ENCODE results near the gene PACS2. TPM values are rescaled to one million over a fixed set of nuclear protein-coding genes. Genes with fewer than 3 reads are reported as not detected.
"Not testable (repeated sequence)": the region's sequence is repeated elsewhere in the genome, so short reads cannot be mapped to it uniquely, and the experiment has no call there.

Gene PACS2
- total and polyA plus RNA-seq, 5 donors from 2014 or later, result 0.72 to 64.0 (median 2.1) TPM

GRCh38 chr14:105332350-105332874, 17.9 kb downstream of the PACS2 start:
- Mint-ChIP-seq H3K36me3 (no peaks in the 10 kb centered on the region), H3K27ac (no peak overlapping the region), H3K4me3 (no peak overlapping the region), H3K4me1 (peaks cover 5 to 36% (median 14%) of the 10 kb centered on the region in 4 donors), H3K27me3 (no peaks in the 10 kb centered on the region), H3K9me3 (no peaks in the 10 kb centered on the region)
- H3K4me3 ChIP-seq (ENCODE audit: low read depth, low read length), result no peak overlapping the region
- no peak overlapping the region for H3K27ac ChIP-seq (ENCODE audit: insufficient read depth, low read length, poor library complexity, severe bottlenecking)
- H3K4me1 ChIP-seq (ENCODE audit: control insufficient read depth, insufficient read depth, low read length, poor library complexity, severe bottlenecking), result peaks cover 13% of the 10 kb centered on the region
- no peaks in the 10 kb centered on the region for H3K9me3 ChIP-seq (ENCODE audit: control insufficient read depth in 2 of 2, low read length in 2 of 2)
- H3K27me3 ChIP-seq (ENCODE audit: control insufficient read depth, insufficient read depth, low read length), result no peaks in the 10 kb centered on the region
- H3K36me3 ChIP-seq (ENCODE audit: control insufficient read depth, insufficient read depth, low read length), result no peaks in the 10 kb centered on the region
- no peak for DNase-seq
- no peak for ATAC-seq (ENCODE audit: low read depth in 2 of 2)

GRCh38 chr14:105333020-105333490, 18.5 kb downstream of the PACS2 start:
- no peak for DNase-seq
- no peaks in the 10 kb centered on the region for H3K27me3 Mint-ChIP-seq
- Histone ChIP-seq H3K4me1 (ENCODE audit: control insufficient read depth, insufficient read depth, low read length, poor library complexity, severe bottlenecking) (peaks cover 13% of the 10 kb centered on the region), H3K9me3 (ENCODE audit: control insufficient read depth in 2 of 2, low read length in 2 of 2) (no peaks in the 10 kb centered on the region), H3K36me3 (ENCODE audit: control insufficient read depth, insufficient read depth, low read length) (no peaks in the 10 kb centered on the region), H3K27me3 (ENCODE audit: control insufficient read depth, insufficient read depth, low read length) (no peaks in the 10 kb centered on the region), H3K4me3 (ENCODE audit: low read depth, low read length) (no peak overlapping the region), H3K27ac (ENCODE audit: insufficient read depth, low read length, poor library complexity, severe bottlenecking) (no peak overlapping the region)
- no peak overlapping the region for H3K4me3 Mint-ChIP-seq
- H3K36me3 Mint-ChIP-seq, result no peaks in the 10 kb centered on the region
- no peak overlapping the region for H3K27ac Mint-ChIP-seq
- peaks cover 5 to 36% (median 14%) of the 10 kb centered on the region in 4 donors for H3K4me1 Mint-ChIP-seq
- H3K9me3 Mint-ChIP-seq, result no peaks in the 10 kb centered on the region
- ATAC-seq (ENCODE audit: low read depth in 2 of 2), result no peak

GRCh38 chr14:105333613-105334364, 19.2 kb downstream of the PACS2 start:
- H3K9me3 ChIP-seq (ENCODE audit: control insufficient read depth in 2 of 2, low read length in 2 of 2), result no peaks in the 10 kb centered on the region
- ATAC-seq (ENCODE audit: low read depth in 2 of 2) (no peak), DNase-seq (no peak)
- Mint-ChIP-seq H3K4me1 (peaks cover 5 to 30% (median 13%) of the 10 kb centered on the region in 4 donors), H3K36me3 (no peaks in the 10 kb centered on the region), H3K9me3 (no peaks in the 10 kb centered on the region), H3K27me3 (no peaks in the 10 kb centered on the region), H3K4me3 (no peak overlapping the region), H3K27ac (no peak overlapping the region)
- H3K36me3 ChIP-seq (ENCODE audit: control insufficient read depth, insufficient read depth, low read length), result no peaks in the 10 kb centered on the region
- peaks cover 13% of the 10 kb centered on the region for H3K4me1 ChIP-seq (ENCODE audit: control insufficient read depth, insufficient read depth, low read length, poor library complexity, severe bottlenecking)
- no peak overlapping the region for H3K4me3 ChIP-seq (ENCODE audit: low read depth, low read length)
- H3K27ac ChIP-seq (ENCODE audit: insufficient read depth, low read length, poor library complexity, severe bottlenecking), result no peak overlapping the region
- no peaks in the 10 kb centered on the region for H3K27me3 ChIP-seq (ENCODE audit: control insufficient read depth, insufficient read depth, low read length)

GRCh38 chr14:105334383-105335230, 20.1 kb downstream of the PACS2 start:
- Histone ChIP-seq H3K36me3 (ENCODE audit: control insufficient read depth, insufficient read depth, low read length) (no peaks in the 10 kb centered on the region), H3K27ac (ENCODE audit: insufficient read depth, low read length, poor library complexity, severe bottlenecking) (no peak overlapping the region), H3K4me1 (ENCODE audit: control insufficient read depth, insufficient read depth, low read length, poor library complexity, severe bottlenecking) (peaks cover 12% of the 10 kb centered on the region), H3K9me3 (ENCODE audit: control insufficient read depth in 2 of 2, low read length in 2 of 2) (no peaks in the 10 kb centered on the region), H3K27me3 (ENCODE audit: control insufficient read depth, insufficient read depth, low read length) (no peaks in the 10 kb centered on the region), H3K4me3 (ENCODE audit: low read depth, low read length) (no peak overlapping the region)
- Mint-ChIP-seq H3K4me1 (peaks cover 5 to 24% (median 11%) of the 10 kb centered on the region in 4 donors), H3K36me3 (no peaks in the 10 kb centered on the region), H3K9me3 (no peaks in the 10 kb centered on the region), H3K27ac (peak overlapping the region in 1 of 3 donors; percentile 65), H3K27me3 (no peaks in the 10 kb centered on the region), H3K4me3 (no peak overlapping the region)
- no peak for ATAC-seq (ENCODE audit: low read depth in 2 of 2)
- DNase-seq, result no peak

- not testable (repeated sequence) for DNase-seq; H3K4me1 ChIP-seq (ENCODE audit: control insufficient read depth, insufficient read depth, low read length, poor library complexity, severe bottlenecking); H3K27me3 ChIP-seq (ENCODE audit: control insufficient read depth, insufficient read depth, low read length); H3K27ac ChIP-seq (ENCODE audit: insufficient read depth, low read length, poor library complexity, severe bottlenecking); H3K27me3 Mint-ChIP-seq; H3K4me3 ChIP-seq (ENCODE audit: low read depth, low read length); ATAC-seq (ENCODE audit: low read depth in 2 of 2); H3K4me3 Mint-ChIP-seq; H3K36me3 Mint-ChIP-seq; H3K9me3 ChIP-seq (ENCODE audit: control insufficient read depth in 2 of 2, low read length in 2 of 2); H3K36me3 ChIP-seq (ENCODE audit: control insufficient read depth, insufficient read depth, low read length); H3K9me3 Mint-ChIP-seq; H3K27ac Mint-ChIP-seq
- peaks cover 5 to 22% (median 14%) of the 10 kb centered on the region in 4 donors for H3K4me1 Mint-ChIP-seq
Observed at GRCh38 chr14:105335231-105335542, 20.6 kb downstream of the PACS2 start.

- no peaks in the 10 kb centered on the region for H3K9me3 Mint-ChIP-seq
- H3K27ac ChIP-seq (ENCODE audit: insufficient read depth, low read length, poor library complexity, severe bottlenecking), result no peak overlapping the region
- no peaks in the 10 kb centered on the region for H3K27me3 Mint-ChIP-seq
- no peaks in the 10 kb centered on the region for H3K36me3 Mint-ChIP-seq
- ATAC-seq (ENCODE audit: low read depth in 2 of 2) (no peak), DNase-seq (no peak)
- no peak overlapping the region for H3K4me3 ChIP-seq (ENCODE audit: low read depth, low read length)
- peaks cover 5 to 18% (median 12%) of the 10 kb centered on the region in 4 donors for H3K4me1 Mint-ChIP-seq
- no peak overlapping the region for H3K27ac Mint-ChIP-seq
- no peaks in the 10 kb centered on the region for H3K4me1 ChIP-seq (ENCODE audit: control insufficient read depth, insufficient read depth, low read length, poor library complexity, severe bottlenecking)
- H3K36me3 ChIP-seq (ENCODE audit: control insufficient read depth, insufficient read depth, low read length), result no peaks in the 10 kb centered on the region
- no peak overlapping the region for H3K4me3 Mint-ChIP-seq
- H3K9me3 ChIP-seq (ENCODE audit: control insufficient read depth in 2 of 2, low read length in 2 of 2), result no peaks in the 10 kb centered on the region
- H3K27me3 ChIP-seq (ENCODE audit: control insufficient read depth, insufficient read depth, low read length), result no peaks in the 10 kb centered on the region
Observed at GRCh38 chr14:105335735-105336476, 21.4 kb downstream of the PACS2 start.

- H3K27ac Mint-ChIP-seq, result no peak overlapping the region
Observed at GRCh38 chr14:105336477-105337287, 22.1 kb downstream of the PACS2 start.

More at GRCh38 chr14:105336477-105337287, 22.1 kb downstream of the PACS2 start:
- DNase-seq, result no peak
- no peak for ATAC-seq (ENCODE audit: low read depth in 2 of 2)
- Mint-ChIP-seq H3K36me3 (no peaks in the 10 kb centered on the region), H3K27me3 (no peaks in the 10 kb centered on the region), H3K4me1 (peaks cover 4 to 10% (median 8%) of the 10 kb centered on the region in 4 donors), H3K9me3 (no peaks in the 10 kb centered on the region), H3K4me3 (no peak overlapping the region)
- Histone ChIP-seq H3K27ac (ENCODE audit: insufficient read depth, low read length, poor library complexity, severe bottlenecking) (no peak overlapping the region), H3K27me3 (ENCODE audit: control insufficient read depth, insufficient read depth, low read length) (no peaks in the 10 kb centered on the region), H3K36me3 (ENCODE audit: control insufficient read depth, insufficient read depth, low read length) (no peaks in the 10 kb centered on the region), H3K4me3 (ENCODE audit: low read depth, low read length) (no peak overlapping the region), H3K9me3 (ENCODE audit: control insufficient read depth in 2 of 2, low read length in 2 of 2) (no peaks in the 10 kb centered on the region), H3K4me1 (ENCODE audit: control insufficient read depth, insufficient read depth, low read length, poor library complexity, severe bottlenecking) (no peaks in the 10 kb centered on the region)

Data from CD4-positive, CD25-positive, alpha-beta regulatory T cell (primary cell).